HG03095 (cell line): Measurements from ENCODE around the gene COL15A1.
A peak's percentile ranks its signal among the peaks of the same experiment; 100 is the strongest.

Source experiments
- ATAC-seq: cut with Tn5 transposase; IDR thresholded peaks from one replicate; pipeline ENCODE4 v1.9.1; 2021; ENCODE audit warnings: moderate library complexity; ENCODE audit not compliant: unreplicated experiment

COL15A1 gene

DNA sequence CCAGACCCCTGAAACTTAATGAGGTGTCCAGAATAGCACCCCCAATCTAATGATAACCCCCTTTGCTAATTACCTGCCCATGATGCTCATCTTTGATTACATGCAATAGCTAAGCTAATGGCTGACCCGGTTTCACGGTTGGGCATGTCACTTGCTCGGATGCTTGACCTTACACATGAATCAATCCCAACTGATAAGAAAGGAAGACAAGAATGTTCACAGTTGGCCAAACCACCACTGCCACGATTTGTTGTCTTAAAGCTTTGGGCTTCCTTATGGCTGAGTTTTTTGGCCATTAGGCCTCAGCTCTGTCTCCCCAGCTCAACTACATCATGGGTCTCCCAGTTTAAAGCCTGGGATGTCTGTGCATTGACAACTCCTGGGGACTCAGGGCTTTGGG, 108.1 kb downstream of the COL15A1 start:
- ATAC-seq = no peak

DNA sequence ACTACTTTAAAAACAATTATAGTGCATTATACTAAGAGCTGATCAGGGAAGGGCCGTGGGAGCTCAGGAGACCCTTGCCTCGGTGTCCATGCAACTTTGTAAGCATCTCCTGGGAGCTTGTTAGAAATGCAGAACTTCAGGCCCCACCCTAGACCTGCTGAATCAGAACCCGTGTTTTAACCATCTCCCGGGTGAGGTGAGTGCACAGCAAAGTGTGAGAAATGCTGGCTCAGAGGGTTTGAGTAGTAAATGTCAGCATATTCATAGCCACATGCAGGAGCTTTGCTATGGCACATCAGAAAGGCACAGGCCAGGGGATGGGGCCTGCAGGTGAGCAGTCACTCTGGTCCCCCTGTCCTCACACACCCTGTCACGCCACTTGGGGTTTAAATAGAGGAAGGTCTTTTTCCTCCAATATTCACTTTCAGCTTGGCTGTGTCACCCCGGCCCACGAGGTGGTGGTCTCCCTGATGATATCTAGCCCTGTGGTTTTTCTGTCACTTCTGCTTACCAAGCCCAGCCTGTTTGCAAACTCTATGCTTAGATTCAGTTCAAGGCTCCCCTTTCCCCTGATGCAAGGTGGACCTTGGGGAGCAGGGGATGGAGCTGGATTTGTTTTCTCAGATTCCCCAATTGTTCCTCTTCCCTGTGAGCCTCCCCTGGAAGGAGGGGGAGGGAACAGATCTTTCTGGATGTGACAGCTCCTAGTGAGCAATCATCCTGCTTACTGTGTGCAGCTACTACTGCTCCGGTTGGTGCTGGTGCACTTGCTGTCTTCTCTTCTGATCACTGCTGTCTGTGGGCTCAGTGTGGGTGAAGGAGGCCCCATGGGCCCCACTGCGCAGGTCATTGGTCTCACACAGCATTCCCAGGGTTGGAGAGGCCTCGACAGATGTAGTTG, 109.4 kb downstream of the COL15A1 start:
- ATAC-seq = no peak

DNA sequence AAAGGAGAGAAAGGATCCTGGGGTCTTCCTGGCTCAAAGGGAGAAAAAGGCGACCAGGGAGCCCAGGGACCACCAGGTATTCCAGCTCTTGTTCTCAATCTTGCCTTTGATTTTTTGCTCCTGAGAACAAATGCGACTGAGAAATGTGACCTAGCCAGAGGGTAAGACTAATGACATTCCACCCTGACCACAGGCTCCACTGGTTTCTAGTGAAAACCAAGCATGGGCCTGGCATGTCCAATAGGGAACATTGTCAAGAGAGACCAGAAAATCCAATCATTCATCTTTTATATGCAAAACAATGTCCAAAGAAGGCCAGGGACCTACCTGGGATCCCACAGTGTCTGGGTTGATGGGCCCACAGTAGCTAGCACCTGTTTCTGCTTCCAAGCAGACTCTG, 110.9 kb downstream of the COL15A1 start:
- no peak for ATAC-seq

DNA sequence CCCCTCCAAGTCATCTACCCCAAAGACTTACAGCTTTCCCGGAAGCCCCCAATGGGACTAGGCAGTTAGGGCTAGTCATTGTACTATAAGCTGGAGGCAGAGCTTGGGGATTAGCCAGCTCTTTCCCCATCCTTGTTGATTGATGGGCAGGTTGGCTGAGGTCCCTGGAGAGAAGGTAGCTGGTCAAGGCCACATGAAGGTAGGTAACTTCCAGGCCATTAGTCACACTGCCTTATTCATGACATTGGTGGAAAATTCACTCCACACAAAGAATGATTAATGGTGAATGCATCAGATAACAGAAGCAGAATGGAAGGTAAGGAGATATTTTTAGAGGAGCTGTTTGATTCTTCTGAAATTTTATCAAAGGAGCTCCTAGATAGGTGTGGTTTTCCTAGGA, 111.7 kb downstream of the COL15A1 start:
- ATAC-seq = no peak

DNA sequence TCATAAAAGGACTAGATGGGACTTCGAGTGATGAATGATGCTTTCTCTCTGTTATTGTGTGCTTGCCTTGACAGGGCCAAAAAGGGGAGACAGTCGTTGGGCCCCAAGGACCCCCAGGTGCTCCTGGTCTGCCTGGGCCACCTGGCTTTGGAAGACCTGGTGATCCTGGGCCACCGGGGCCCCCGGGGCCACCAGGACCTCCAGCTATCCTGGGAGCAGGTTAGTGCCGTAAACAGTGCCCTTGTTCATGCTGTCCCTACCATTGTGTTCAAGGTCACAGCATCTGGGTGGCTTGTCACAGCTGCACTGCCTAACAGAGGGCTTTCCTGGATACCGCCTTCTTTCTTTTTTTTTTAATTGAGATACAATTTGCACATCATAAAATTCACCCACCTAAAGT, 112.5 kb downstream of the COL15A1 start:
- no peak for ATAC-seq

DNA sequence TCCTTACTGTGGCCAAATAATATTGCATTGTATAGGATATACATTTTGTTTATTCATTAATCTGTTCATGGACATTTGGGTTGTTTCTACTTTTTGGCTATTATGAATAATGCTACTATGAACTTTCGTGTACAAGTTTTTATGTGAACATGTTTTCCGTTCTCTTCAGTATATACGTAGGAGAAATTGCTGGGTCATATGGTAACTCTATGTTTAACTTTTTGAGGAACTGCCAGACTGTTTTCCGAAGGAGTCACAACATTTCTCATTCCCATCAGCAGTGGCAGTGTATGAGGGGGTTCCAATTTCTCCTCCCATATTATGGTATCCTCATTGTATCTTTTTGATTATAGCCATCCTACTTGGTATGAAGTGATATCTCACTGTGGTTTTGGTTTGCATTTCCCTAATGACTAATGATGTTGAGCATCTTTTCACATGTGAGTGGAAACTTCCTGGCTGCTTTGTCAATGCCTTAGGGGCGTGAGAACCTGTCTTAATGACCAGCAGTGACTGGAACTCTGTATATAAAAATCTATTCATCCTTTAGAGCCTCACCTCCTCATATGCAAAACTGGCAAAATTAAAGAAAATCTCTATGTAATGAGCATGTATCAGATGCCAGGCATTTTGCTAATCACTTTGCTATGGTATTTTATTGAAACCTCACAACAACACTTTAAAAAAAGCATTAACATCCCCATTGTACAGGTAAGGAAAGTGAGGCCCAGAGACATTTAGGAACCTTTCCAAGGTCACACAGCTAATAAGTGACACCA, 113.4 kb downstream of the COL15A1 start:
- no peak for ATAC-seq

DNA sequence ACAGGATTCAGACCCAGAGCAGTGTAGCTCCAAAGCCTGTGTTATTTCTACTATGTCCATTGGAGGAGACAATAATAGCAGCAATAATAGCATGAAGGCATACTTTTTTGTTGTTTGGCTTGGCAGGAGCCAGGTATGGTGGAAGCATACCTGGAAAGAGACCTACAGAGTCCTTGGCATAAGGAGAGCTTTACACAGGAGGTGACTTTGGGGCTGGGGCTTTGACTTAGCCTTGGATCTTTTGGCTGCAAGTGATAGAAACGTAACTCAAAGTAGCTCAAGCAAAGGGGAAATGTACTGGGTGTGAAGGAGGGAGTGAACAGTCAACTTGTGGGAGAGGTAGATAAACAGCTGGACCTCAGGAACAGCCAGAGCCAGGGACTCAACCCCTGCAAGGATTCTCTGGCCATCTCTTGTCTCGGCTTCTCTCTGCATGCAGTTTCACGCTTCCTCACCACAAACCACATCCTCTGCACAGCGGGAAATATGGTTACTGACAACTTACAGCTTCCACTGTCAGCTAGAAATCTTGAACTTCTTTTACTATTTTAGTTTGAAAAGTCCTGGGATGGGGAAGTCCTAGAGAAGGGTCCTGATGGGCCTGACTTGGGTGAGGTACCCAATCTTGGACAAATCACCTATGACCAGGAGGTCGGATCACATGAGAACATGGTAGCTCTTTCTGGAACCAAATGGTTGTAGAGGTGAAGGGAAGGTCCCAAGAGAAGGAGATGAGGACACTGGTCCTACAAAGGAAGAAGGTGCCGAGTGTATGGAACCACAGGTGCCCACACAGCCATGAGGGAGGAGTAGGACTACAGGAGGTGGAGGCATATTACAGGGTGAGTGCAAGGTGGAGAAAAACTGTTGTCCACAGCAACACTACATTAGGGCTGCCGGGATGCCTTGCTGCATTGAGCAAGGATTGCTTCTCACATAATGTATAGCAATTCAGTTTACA, 114.2 kb downstream of the COL15A1 start:
- ATAC-seq = peak; percentile 84

DNA sequence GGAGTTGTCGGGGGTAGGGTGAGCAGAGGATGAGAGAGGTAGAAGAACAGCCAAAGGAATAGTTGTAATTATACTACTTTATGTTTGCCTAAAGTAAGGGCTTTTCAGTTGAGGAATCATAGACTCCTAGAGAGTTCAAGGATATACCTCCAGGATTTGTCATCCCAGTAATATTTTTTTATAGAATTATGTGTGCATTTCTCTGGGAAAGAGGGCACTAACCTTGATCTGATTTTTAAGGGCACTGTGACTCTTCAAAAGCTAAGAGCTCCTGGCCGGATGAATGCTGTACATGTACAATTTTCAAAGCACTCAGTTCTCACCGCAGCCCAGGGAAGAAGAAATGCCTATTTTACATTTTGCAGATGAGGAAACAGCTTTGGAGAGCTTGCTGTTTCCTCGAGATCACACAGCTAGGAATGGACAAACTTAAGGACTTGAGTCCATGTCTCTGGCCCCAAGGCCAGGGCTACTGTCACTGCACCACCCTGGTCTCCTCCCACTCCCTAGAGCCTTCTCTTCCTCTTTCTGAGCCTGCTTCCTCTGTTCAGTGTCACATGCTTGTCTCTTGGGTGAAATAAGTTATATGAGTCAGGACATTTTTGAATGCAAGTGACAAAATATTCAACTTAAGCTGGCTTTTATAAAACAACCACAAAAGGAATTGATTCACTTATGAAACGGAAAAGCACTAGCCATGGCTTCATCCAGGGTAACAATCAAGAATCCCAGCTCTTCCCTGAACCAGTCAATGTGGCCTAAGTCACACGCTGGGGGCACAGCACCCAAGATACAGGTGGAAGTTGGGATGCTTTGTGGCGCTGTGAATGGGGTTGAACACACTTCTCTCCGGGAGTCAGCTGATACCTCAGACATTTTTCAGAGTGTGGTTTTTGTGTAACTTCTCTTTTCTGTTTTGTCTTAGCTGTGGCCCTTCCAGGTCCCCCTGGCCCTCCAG, 115.5 kb downstream of the COL15A1 start:
- ATAC-seq = peak; percentile 65

DNA sequence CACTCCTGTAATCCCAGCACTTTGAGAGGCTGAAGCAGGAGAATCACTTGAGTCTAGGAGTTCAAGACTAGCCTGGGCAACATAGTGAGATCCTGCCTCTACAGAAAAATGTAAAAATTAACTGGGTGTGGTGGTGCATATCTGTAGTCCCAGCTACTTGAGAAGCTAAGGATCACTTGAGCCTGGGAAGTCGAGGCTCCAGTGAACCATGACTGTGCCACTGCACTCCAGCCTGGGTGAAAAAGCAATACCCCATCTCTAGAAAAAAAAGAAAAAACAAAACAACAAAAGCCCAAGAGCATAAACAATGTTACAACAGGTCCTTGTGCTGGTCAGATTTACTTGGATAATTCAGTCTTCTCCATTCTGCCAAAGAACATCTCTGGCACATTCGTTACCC, 116.9 kb downstream of the COL15A1 start:
- ATAC-seq = no peak

DNA sequence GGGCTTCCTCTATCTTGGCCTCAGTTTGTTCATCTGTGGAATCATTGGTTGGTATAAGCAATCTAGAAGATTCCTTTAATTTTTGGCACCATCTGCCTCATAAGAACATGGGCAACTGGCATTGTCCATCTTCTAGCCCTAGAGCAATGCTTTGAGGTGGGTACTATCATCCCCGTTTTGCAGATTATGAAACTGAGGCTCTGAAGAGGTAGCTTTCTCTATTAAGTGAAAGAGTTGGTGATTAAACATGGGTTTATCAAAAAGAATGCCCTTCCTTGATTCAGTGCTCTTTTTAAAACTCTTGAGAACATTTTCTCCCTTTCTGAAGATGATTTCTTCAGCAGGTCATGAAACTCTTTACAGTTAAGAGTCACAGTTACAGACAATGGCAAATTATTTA, 118.8 kb downstream of the COL15A1 start:
- ATAC-seq = no peak

DNA sequence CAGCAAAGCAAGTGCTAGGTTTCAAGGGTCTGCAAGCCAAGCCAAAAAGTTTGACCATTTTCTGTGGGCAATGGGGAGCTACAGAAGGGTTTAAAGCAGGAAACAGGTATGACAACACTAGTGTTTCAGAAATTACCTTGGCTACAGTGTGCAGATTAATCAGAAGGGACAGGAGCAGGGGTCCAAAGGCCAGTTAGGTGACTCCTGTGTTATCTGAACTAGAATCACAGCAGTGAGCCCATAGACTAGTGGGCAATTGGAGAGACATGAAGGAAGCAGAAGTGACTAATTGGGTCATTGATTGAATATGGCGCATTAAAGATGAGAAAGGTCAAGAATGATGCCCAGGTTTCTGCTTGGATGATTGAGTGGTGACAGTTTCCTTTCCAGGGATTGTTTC, 119.8 kb downstream of the COL15A1 start:
- ATAC-seq = no peak

DNA sequence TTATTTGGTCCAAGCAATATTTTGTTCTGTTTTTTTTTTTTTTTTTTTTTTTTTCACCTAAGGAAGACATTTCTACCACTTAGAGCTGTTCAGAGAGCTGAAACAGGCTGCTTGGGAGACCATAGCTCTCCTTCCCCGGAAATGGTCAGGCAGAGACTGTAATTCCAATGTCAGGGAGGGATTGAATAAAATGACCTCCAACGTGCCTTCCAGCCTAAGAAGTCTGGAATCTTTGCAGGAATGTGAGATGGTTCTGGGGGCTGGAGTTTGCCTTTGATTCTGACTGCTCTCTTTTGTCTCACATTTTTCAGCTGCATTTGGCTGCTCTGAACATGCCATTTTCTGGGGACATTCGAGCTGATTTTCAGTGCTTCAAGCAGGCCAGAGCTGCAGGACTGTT, 122.9 kb downstream of the COL15A1 start:
- no peak for ATAC-seq

DNA sequence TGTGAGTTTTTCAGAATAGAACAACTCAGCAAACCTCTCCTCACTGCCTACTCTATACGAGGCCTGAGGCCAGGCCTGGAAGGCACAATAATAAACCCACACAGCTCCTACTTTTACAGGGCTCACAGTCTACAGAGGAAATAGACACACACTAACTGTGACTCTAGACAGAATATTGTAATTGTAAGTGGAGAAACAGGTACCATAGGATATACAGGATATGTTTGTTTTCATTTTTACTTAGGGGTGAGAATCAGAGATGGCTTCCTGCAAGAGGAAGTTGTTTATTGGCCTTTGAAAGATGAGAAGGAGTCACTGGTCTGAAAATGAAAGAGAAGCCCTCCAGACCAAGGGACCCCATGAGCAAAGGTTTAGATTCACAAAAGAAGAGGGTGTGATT, 125.4 kb downstream of the COL15A1 start:
- ATAC-seq = no peak

DNA sequence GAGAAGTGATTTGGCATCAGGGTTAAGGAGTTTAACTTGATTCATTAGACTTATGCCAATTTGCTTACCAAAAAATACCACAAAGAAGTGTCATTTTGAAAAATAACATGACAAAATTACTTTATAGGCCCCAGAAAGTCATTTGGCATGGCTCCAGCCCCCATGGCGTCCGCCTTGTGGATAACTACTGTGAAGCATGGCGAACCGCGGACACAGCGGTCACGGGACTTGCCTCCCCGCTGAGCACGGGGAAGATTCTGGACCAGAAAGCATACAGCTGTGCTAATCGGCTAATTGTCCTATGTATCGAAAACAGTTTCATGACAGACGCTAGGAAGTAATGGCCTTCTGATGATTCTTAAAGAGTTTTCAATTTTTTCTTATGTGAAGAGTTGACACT, 125.8 kb downstream of the COL15A1 start:
- ATAC-seq = no peak

DNA sequence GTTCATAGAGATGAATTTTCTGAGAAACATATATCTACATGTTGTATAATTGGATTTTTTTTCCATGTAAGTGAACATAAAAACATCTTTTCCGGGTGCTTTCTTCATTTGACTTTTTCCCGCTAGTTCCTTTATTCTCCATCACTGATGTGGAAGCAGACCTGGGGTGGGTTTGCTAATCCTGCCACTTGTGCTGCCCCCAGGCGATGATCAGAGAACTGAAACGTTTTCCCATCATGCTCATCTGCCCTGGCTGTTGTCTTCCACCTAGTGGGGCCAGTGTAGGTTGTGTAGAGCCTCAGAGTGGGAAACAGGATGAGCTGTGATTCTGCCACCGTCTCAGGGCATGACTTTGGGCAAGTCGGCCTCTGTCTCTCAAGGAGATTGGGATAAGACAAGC, 127.0 kb downstream of the COL15A1 start:
- ATAC-seq = no peak

DNA sequence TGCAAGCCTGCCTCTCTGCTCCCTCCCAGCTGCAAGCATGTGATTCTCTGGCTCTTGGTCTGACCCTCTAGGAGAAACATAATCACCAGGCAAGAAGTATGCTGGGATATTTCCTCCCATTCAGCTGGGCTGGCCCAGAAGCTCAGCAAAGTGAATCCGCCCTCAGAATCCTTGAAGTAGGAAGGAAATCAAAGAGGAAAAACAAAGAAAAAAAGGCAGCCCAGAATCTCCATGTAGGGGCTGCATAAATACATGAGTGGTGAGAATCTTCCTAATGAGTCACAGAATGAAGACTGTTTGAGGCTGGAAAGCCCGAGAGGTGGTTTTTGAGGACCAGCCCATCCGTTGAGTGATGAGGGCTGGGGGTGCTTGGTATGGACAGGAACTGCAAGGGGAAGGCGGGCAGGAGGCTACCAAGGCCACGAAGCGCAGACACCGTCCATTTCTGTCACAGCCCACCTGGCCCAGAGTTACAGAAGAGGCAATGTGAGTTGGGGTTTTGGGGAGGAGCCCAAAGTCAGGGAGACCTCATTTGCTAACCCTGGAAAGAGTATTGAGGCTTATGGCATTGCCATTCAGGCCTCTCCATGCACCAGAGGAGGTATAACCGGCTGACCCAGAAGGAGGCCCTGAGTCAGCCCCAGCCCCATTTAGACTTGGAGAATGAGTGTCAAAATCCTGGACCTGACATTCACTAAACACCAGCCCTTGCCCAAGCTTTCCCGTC, 127.8 kb downstream of the COL15A1 start:
- ATAC-seq = no peak

DNA sequence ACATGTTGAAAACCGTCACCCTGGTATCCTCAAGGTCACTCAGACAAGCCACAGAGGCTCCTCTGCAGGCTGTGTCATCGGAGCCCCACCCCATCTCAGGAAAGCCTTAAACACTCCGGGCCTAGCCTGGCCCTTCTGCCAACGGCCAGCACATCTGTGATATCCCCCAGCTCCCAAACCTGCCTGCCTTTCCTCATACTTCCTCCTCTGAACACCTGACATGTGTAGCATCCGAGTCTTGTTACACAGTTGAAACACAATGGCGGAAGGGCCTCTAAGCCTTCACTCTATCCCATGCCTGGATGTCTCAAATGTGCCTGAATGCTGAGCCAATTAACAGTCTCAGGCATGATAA, 128.3 kb downstream of the COL15A1 start:
- ATAC-seq = no peak

DNA sequence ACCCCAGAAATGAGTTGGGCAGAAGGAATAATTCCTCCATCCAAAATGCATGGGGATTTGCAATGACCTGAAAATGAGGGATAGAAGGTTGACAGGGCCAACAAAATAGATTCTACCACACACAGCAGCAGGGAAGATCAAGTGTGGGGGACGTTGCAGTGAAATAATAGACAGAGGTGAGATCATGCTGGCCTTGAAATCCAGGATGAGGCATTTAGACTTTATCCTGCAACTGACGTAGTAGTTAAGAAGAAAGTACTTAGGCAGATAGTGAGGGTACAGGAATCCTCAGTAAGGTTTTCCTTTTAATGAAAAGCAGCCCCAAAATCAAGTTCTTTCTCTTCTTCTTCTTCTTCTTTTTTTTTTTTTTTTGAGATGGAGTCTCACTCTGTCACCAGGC, 129.6 kb downstream of the COL15A1 start:
- no peak for ATAC-seq
